NK-92 (cell line): ENCODE measurements around the gene TMEM116.
A peak's percentile ranks its signal among the peaks of the same experiment; 100 is the strongest.
"Not testable (repeated sequence)": the region's sequence is repeated elsewhere in the genome, so short reads cannot be mapped to it uniquely, and the experiment has no call there.

ENCODE experiments used
- DNase-seq: peaks from one replicate; lab custom pipeline; 2025; ENCODE audit not compliant: unreplicated experiment; lab: John Stamatoyannopoulos, UW

TMEM116 gene

GRCh38 chr12:112012775-112013600, at the start of gene TMEM116, which contains the start of gene ERP29:
TSS of gene TMEM116 (minus strand) at chr12:112013165. CDS start at chr12:112005270, 7,895 bp downstream.
TSS of gene ERP29 (plus strand) at chr12:112013426. CDS start at chr12:112013466, 40 bp downstream.
- DNase-seq, result peak; percentile 99

GRCh38 chr12:112061137-112061536, 48.2 kb upstream of the TMEM116 start:
- DNase-seq, result no peak

GRCh38 chr12:112049351-112049750, 36.4 kb upstream of the TMEM116 start:
- no peak for DNase-seq

GRCh38 chr12:112046003-112046402, 33.0 kb upstream of the TMEM116 start:
- no peak for DNase-seq

- not testable (repeated sequence) for DNase-seq
Observed at GRCh38 chr12:112036614-112037013, 23.6 kb upstream of the TMEM116 start.

GRCh38 chr12:112035219-112035785, 22.3 kb upstream of the TMEM116 start:
- no peak for DNase-seq

GRCh38 chr12:112032292-112032691, 19.3 kb upstream of the TMEM116 start:
- DNase-seq, result no peak

- DNase-seq, result no peak
Observed at GRCh38 chr12:112031472-112031871, 18.5 kb upstream of the TMEM116 start.

GRCh38 chr12:112029301-112029700, 16.3 kb upstream of the TMEM116 start:
- DNase-seq, result no peak

- DNase-seq, result no peak
Observed at GRCh38 chr12:112025808-112026375, 12.9 kb upstream of the TMEM116 start.

- no peak for DNase-seq
Observed at GRCh38 chr12:112023759-112024396, 10.9 kb upstream of the TMEM116 start.

GRCh38 chr12:112022241-112023016, 9.5 kb upstream of the TMEM116 start:
- no peak for DNase-seq

GRCh38 chr12:112020947-112021457, 8.0 kb upstream of the TMEM116 start:
- no peak for DNase-seq

- no peak for DNase-seq
Observed at GRCh38 chr12:112018571-112019237, 5.7 kb upstream of the TMEM116 start.

- DNase-seq, result no peak
Observed at GRCh38 chr12:112017041-112017440, 4.1 kb upstream of the TMEM116 start.

GRCh38 chr12:112015938-112016337, 3.0 kb upstream of the TMEM116 start:
- DNase-seq, result no peak

- no peak for DNase-seq
Observed at GRCh38 chr12:112013601-112014402, 837 bp upstream of the TMEM116 start.

- DNase-seq, result no peak
Observed at GRCh38 chr12:112011685-112012084, 1.3 kb downstream of the TMEM116 start.
